BLaER1 treated with 17β-estradiol and CSF1 and Interleukin-3, amounts not matched to agents 10 nM and 100 nM (cell line): ENCODE results near the gene SMG6.
A peak's percentile ranks its signal among the peaks of the same experiment; 100 is the strongest.

Source experiments
- H3K27ac ChIP-seq, 11 experiments: shearing (Covaris generic); formaldehyde crosslinking; 2 replicates each; pipeline ENCODE4 v1.8.1; 2022
- H3K27me3 ChIP-seq, 11 experiments: shearing (Covaris generic); formaldehyde crosslinking; 2 replicates each; pipeline ENCODE4 v1.8.1; 2022
- H3K36me3 ChIP-seq, 11 experiments: shearing (Covaris generic); formaldehyde crosslinking; 2 replicates each; pipeline ENCODE4 v1.8.1; 2022
- H3K4me1 ChIP-seq, 10 experiments: shearing (Covaris generic); formaldehyde crosslinking; 2 replicates each; pipeline ENCODE4 v1.8.1; 2022
- H3K4me2 ChIP-seq, 11 experiments: shearing (Covaris generic); formaldehyde crosslinking; 2 replicates each; pipeline ENCODE4 v1.8.1; 2022
- H3K4me3 ChIP-seq, 10 experiments: shearing (Covaris generic); formaldehyde crosslinking; 2 replicates each; pipeline ENCODE4 v1.8.1; 2022
- H3K9ac ChIP-seq, 11 experiments: shearing (Covaris generic); formaldehyde crosslinking; 2 replicates each; pipeline ENCODE4 v1.8.1; 2022
- H3K9me3 ChIP-seq, 11 experiments: shearing (Covaris generic); formaldehyde crosslinking; replicated peaks in 1 of 11; 2 replicates each; pipeline ENCODE4 v1.8.1; 2022
- H4K20me1 ChIP-seq, 11 experiments: shearing (Covaris generic); formaldehyde crosslinking; 2 replicates each; pipeline ENCODE4 v1.8.1; 2022
- Cebpa-rat ChIP-seq, 11 experiments: shearing (Covaris generic); IDR thresholded peaks; 2 replicates each; pipeline ENCODE4 v1.8.1; 2022

SMG6 gene

DNA sequence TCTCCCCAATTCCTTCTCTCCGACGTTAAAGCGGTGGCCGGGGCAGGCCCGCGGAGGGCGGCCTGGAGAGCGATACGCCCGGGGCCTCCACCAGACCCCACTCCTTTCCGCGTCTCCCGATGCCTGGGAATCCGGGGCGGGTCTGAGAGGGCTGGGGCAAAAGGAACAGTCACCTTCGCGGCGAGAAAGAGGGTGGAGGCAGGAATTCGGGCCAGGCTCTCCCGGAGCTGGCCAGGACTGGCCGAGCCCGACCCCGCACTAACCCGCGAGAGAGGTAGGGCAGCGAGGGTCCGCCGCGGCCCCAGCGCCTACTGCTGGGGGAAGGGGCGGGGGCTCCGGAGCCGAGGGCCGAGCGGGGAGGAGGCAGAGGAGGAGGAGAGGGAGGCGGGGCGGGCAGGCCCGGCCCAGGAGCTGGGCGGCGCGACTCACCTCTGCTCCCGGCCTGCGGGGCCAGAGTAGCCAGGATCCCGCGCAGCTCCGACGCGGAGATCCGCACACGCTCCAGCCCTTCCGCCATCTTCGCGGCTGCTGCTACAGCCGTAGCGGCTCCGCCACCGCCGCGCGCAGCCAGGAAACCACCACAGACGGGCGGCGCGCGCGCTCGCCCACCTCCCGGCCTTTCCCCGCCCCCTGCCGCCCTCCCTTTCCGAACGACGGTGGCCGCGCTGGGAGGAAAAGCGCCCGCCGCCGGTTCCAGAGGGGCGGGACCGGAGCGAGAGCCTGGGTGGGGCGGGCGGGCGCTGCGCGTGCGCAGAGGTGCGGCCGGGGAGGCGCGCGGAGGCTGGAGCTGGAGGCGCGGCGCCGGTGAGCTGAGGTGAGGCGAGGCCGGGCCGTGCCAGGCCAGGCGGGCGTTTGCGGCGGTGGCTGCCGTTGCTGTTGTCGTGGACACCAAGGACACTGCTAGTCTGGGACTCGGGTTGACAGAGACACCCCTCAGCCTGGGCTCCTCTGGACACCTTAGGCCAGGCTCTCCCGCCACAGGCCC lies at the start of gene SMG6, which contains the start of gene SRR:
TSS of gene SMG6 (minus strand) at position 582 of the 985 bp plus-strand sequence. CDS start at position 517, 65 bp downstream.
TSS of gene SRR (plus strand) at position 747 of the 985 bp plus-strand sequence. CDS start 11,611 bp downstream, outside the sequence.
- Histone ChIP-seq H3K36me3 (peaks cover 21 to 36% (median 31%) of the 10 kb centered on the region in 11 experiments), H3K27ac (peak within 1 kb of the TSS; percentile 64 to 94 (median 90)), H3K4me3 (peak within 1 kb of the TSS; percentile 84 to 99 (median 96))

DNA sequence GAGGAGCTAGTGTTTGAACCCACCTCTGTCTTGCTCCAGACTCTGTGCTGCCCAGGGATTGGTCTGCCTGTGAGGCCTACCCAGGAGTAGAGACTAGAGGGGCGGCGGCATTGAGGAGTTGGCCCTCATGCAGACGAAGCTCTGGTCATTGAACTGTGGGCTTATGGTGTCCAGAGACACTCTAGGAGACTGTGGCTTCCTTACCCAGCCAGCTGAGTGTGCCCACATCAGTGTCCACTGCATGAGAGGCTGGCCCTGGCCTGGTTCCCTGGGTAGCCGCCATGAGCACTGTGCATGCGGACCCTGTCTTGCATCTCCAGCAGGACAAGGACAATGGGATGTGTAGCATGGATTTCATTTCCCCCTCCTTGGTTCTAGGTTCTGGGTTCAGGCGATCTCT lies 47.7 kb upstream of the SMG6 start:
- Histone ChIP-seq H3K27ac (no peak overlapping the region), H3K27me3 (no peaks in the 10 kb centered on the region), H3K36me3 (peaks cover 5 to 34% (median 17%) of the 10 kb centered on the region in 11 experiments; a peak in 17 of 22 replicates), H3K4me2 (no peak overlapping the region), H3K4me1 (no peaks in the 10 kb centered on the region), H3K9ac (no peak overlapping the region), H4K20me1 (peaks cover 4 to 55% (median 30%) of the 10 kb centered on the region in 11 experiments; a peak in 19 of 22 replicates), H3K9me3 (no peaks in the 10 kb centered on the region), H3K4me3 (no peak overlapping the region)
- TF ChIP-seq Cebpa-rat (IDR thresholded peaks at IDR 0.05), result no peak

More for the DNA sequence above, at the start of gene SMG6, which contains the start of gene SRR:
- Histone ChIP-seq H3K9me3 (no peaks in the 10 kb centered on the region), H3K4me1 (peaks cover 23 to 52% (median 34%) of the 10 kb centered on the region in 10 experiments), H3K27me3 (no peaks in the 10 kb centered on the region), H3K9ac (peak within 1 kb of the TSS; percentile 92 to 96 (median 94)), H4K20me1 (peaks cover 6 to 48% (median 46%) of the 10 kb centered on the region in 11 experiments; a peak in 20 of 22 replicates), H3K4me2 (peak within 1 kb of the TSS; percentile 87 to 97 (median 94))
- TF ChIP-seq Cebpa-rat (IDR thresholded peaks at IDR 0.05), result no peak

DNA sequence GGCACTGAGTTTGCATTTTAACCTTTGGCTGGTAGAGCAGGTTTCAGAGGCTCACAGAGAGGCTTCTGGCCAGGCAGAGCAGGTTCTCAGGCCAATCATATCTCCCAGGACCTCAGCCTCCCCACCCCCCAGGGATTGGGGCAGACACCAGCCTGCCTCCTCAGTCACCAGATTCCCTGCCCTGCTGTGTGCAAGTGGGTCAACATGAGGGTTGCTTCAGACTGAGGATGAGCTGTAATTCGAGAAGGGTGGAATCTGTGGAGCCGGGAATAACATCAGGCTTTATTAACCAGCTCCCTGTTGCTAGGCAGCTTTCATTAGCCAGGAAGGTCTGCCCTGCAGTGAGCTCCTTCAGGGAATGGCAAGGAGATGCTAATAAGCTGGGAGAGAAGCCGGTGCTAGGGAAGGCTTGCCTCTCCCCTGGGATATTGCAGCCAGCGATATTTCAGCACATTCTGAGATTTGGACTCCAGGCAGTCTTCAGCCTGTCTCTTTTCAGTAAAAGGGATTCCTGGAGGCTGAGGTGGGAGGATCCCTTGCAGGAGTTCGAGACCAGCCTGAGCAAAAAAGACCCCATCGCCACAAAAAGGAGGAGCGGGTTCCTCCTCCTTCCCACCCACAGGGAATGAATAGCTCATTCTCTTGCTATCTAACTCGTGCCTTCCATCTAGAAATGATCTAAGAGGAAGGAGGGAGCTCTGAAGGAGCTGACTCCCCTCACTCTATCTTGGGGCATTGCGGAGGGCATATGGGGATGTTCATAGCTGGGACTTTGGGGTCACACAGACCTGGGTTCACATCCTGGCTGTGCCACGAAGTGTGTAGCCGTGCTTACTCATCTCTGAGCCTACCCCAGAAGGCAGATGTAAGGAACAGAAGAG lies 44.5 kb upstream of the SMG6 start:
- Histone ChIP-seq H3K9me3 (no peaks in the 10 kb centered on the region), H4K20me1 (peaks cover 0 to 47% (median 15%) of the 10 kb centered on the region in 11 experiments; a peak in 13 of 22 replicates), H3K27ac (no peak overlapping the region), H3K4me2 (no peak overlapping the region), H3K4me3 (no peak overlapping the region), H3K36me3 (peaks cover 23 to 61% (median 43%) of the 10 kb centered on the region in 11 experiments), H3K27me3 (no peaks in the 10 kb centered on the region), H3K4me1 (no peaks in the 10 kb centered on the region), H3K9ac (no peak overlapping the region)
- no peak for TF ChIP-seq Cebpa-rat (IDR thresholded peaks at IDR 0.05)

DNA sequence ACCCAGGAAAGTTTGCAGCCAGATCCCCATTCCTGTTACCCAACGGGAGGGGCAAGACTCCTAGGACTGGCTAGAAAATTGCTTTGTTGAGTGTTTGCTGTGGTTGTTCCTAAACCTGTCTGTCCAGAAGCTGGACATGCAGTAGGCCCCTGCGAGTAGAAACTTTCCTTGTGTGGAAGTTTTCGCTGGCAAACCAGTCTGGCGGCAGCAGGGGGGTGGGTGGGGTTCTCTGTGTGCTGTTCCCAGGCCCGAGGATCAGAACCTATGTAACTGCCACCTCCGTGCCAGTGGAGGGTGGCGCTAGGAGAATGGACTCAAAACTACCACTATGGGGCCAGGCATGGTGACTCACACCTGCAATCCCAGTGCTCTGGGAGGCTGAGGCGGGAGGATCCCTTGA lies 42.9 kb upstream of the SMG6 start:
- no peak overlapping the region for H3K4me2 ChIP-seq
- no peaks in the 10 kb centered on the region for H3K27me3 ChIP-seq
- no peaks in the 10 kb centered on the region for H3K4me1 ChIP-seq
- peaks cover 33 to 72% (median 51%) of the 10 kb centered on the region in 11 experiments for H3K36me3 ChIP-seq
- H3K27ac ChIP-seq, result no peak overlapping the region
- no peaks in the 10 kb centered on the region for H3K9me3 ChIP-seq
- no peak for TF ChIP-seq Cebpa-rat (IDR thresholded peaks at IDR 0.05)
- peaks cover 0 to 39% (median 7%) of the 10 kb centered on the region in 11 experiments; a peak in 10 of 22 replicates for H4K20me1 ChIP-seq
- H3K4me3 ChIP-seq, result no peak overlapping the region
- no peak overlapping the region; a peak in 1 of 22 replicates for H3K9ac ChIP-seq

DNA sequence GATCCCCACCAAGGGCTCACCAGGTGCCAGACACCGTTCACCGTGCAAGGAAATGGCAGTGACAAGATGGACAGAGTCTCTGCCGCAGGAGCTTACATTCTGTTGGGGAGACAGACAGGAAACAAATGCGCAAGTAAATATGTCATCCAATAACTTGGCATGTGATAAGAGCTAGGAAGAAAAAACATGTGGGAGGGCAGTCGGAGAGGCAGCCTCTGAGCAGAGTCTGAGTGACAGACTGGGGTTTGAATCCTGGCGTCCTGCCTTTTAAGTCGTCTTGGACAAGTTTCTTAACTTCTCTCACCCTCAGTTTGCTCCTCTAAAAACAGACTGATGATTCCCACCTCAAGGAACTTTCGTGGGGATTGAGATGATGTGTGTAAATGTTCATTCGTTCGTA lies 40.9 kb upstream of the SMG6 start:
- H3K36me3 ChIP-seq, result peaks cover 41 to 77% (median 55%) of the 10 kb centered on the region in 11 experiments

DNA sequence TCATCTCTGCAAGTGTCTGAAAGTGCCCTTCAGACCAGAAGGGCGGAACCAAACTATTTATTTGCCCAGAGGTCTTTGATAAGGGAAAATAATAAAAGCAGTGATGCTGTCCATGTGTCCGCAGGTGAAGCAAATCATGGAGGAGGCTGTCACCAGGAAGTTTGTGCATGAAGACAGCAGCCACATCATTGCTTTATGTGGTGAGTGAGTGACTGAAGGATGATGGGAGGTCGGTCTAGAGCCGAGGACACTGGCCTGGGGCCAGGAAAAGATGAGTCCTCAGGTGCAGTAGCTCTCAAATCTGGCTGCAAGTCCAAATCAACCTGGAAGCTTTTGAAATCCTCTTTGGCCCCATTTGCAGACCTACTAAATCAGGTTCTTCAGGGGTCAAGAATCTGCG lies 39.8 kb upstream of the SMG6 start:
- Histone ChIP-seq H3K27me3 (no peaks in the 10 kb centered on the region), H3K4me2 (no peak overlapping the region), H3K9ac (no peak overlapping the region), H3K27ac (no peak overlapping the region), H3K9me3 (no peaks in the 10 kb centered on the region), H3K4me3 (no peak overlapping the region), H3K4me1 (peaks cover under 1 to 9% (median 3%) of the 10 kb centered on the region in 10 experiments; a peak in 17 of 20 replicates), H4K20me1 (peaks cover 4 to 47% (median 11%) of the 10 kb centered on the region in 11 experiments; a peak in 13 of 22 replicates), H3K36me3 (peaks cover 40 to 72% (median 53%) of the 10 kb centered on the region in 11 experiments)
- no peak for TF ChIP-seq Cebpa-rat (IDR thresholded peaks at IDR 0.05)

More for the DNA sequence above, 40.9 kb upstream of the SMG6 start:
- TF ChIP-seq Cebpa-rat (IDR thresholded peaks at IDR 0.05), result no peak
- H3K27me3 ChIP-seq, result no peaks in the 10 kb centered on the region
- H3K27ac ChIP-seq, result no peak overlapping the region
- H3K4me1 ChIP-seq, result no peaks in the 10 kb centered on the region
- no peak overlapping the region for H3K4me3 ChIP-seq
- no peaks in the 10 kb centered on the region for H3K9me3 ChIP-seq
- no peak overlapping the region for H3K9ac ChIP-seq
- peaks cover 0 to 37% (median 9%) of the 10 kb centered on the region in 11 experiments; a peak in 10 of 22 replicates for H4K20me1 ChIP-seq
- H3K4me2 ChIP-seq, result no peak overlapping the region

DNA sequence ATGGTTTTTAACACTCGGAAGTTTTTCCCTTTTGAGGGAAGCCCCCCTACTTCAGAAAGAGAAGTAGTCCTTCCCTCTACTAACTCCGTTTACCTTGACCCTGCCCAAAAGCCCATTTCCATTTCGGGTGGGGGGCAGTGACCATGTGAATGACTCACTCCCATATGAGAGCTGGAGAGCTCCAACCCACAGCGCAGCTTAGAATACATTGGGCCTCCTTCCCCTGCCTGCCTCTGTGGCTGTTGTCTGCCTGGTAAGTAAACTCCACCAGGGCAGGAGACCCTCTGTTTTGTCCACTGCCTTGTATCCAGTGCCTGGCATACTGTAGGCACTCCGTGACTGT lies 34.7 kb upstream of the SMG6 start:
- Histone ChIP-seq H3K27me3 (no peaks in the 10 kb centered on the region), H3K4me1 (peaks cover 24 to 42% (median 36%) of the 10 kb centered on the region in 10 experiments), H3K4me2 (peak overlapping the region; percentile 91 to 100 (median 98)), H3K4me3 (peak overlapping the region; percentile 84 to 99 (median 93)), H3K27ac (peak overlapping the region in 10 of 11 experiments; percentile 77 to 92 (median 88); a peak in 18 of 22 replicates), H3K36me3 (peaks cover 29 to 51% (median 44%) of the 10 kb centered on the region in 11 experiments), H3K9me3 (no peaks in the 10 kb centered on the region), H4K20me1 (peaks cover 0 to 50% (median 29%) of the 10 kb centered on the region in 11 experiments; a peak in 17 of 22 replicates), H3K9ac (peak overlapping the region; percentile 81 to 95 (median 91))
- TF ChIP-seq Cebpa-rat (IDR thresholded peaks at IDR 0.05), result no peak

DNA sequence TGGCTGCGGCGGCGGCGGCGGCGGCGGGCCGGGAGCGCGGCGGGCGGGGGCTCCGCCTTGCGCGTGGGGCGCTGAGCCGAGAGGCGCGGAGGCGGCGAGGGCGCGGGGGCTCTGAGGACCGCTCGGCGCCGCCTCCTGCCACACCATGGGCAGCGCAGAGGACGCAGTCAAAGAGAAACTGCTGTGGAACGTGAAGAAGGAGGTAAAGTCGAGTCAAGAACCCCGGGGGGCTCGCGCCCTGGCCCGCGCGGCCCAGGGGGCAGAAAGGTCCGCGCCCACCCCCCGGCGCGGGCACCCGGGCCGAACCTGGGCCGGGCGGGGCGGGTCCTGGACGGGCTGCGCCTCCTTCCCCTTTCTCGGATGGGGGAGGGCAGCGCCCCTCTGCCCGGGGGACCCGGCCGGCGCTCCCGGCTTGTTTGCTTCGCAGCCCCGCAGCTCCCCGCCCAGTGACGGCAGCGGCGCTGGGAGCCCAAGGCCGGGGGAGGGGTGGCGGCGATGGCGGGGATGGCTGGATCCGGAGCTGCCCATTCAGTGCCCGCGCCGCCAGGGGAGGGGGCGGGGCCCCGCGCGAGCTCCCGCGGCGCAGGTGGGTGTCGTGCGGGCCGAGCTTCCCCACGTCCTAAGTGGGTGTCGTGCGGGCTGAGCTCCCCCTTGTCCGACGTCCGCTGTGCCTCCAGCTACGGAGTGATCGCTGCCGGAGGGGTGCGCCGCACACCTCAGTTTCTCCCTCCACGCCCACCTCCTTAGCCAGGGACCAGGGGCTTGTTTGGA lies 34.1 kb upstream of the SMG6 start:
- Histone ChIP-seq H3K9me3 (no peaks in the 10 kb centered on the region), H3K27ac (peak overlapping the region; percentile 77 to 92 (median 86)), H3K4me1 (peaks cover 24 to 42% (median 36%) of the 10 kb centered on the region in 10 experiments), H3K4me2 (peak overlapping the region; percentile 91 to 100 (median 98)), H3K9ac (peak overlapping the region; percentile 81 to 95 (median 91)), H3K27me3 (no peaks in the 10 kb centered on the region), H3K4me3 (peak overlapping the region; percentile 84 to 99 (median 93)), H3K36me3 (peaks cover 30 to 51% (median 45%) of the 10 kb centered on the region in 11 experiments), H4K20me1 (peaks cover 0 to 56% (median 34%) of the 10 kb centered on the region in 11 experiments; a peak in 16 of 22 replicates)
- TF ChIP-seq Cebpa-rat (IDR thresholded peaks at IDR 0.05), result no peak
